Embryonic facial prominence (tissue), 1 donor: ENCODE data around the gene MARS1.
"Not testable (repeated sequence)": the region's sequence is repeated elsewhere in the genome, so short reads cannot be mapped to it uniquely, and the experiment has no call there.

Experiments used
- DNase-seq: peaks from one replicate; pipeline ENCODE4 v3.0.0-alpha.2; 2016; ENCODE audit errors: extremely low spot score

MARS1 gene

DNA sequence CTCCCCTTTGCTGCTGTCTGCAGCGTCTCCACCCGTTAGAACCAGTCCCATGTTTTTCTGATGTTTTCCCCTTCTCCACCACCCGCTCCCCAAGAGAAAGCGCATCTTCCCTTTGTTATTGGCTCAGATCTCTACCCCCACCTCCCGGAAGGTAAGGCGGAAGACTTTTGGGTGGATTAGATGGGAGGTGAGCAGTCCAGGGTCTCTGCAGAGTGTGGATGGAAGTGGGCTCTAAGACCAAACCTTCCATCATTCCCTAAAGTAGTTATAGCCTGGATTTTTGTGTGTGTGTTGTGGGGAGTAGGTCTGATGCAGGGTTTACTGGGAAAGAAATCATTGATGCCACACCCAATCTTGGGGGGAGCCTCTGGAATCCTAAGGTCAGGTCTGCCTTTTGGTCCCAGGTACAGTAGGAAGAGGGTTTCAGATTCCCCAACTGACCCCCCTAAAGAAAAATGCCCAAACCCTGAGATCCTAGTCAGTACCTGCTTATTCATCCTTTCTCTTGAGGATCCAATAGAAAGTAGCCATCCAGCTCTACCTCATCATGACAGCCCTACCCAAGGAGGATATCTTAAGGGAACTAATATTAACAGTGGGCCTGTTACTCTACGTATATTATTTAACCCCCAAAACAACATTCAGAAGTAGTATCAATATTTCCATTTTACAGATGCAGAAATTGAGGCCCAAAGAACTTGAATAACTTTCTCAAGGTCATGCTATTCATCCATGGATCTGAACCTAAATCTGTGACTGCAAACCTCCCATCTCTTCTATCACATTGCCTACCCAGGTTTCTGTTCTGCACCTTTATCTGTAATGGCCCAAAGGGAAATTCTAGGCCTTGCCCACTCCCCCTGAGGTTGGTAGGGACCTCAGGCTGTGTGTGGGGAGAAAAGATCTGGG, 63.0 kb downstream of the MARS1 start:
- no peak for DNase-seq

DNA sequence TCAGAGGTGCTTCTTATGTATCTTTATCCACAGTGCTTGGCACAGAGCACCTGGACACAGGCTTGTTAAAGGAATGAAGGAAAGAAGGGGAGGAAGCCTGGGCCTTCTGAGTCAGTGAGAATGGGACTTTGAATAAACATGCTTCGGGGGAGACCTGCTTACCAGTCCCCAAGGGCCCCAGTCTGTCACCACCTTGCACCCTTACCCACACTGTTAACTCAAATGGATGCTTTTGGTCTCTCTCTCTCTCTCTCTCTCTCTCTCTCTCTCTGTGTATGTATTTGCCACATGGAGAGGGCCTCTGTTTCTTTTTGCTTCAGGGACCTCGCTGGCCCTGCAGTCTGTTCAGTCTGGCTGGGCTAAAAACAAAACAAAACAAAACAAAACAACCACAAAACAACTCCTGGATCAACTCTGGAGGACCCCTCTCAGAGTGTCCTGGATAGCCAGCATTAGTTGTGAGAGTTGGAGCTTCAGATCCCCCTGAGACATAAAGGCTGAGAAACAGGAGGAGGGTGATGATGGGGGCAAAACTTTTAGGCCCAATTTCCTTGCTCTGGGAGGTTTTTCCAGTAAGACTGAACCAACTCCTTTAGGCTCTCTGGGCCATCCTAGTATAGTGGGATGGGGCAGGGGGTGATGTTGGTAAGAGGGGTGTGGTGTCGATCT, 63.9 kb downstream of the MARS1 start:
- no peak for DNase-seq

DNA sequence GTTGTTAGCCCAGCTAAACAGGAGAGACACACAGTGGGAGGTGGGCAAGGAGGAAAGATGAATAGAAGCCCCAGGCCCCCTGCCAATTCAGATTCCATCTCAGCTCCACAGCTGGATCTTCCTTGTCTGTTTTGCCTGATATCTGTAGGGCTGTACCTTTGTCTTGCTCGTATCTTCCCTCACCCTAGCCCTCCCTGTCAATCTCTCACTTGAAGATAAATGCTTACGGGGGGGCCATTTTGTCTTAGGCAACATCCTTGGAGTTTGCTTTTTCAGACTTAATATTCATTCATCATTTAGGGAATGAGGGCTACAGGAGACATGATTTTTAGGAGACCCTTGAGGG, 64.4 kb downstream of the MARS1 start:
- DNase-seq, result no peak

DNA sequence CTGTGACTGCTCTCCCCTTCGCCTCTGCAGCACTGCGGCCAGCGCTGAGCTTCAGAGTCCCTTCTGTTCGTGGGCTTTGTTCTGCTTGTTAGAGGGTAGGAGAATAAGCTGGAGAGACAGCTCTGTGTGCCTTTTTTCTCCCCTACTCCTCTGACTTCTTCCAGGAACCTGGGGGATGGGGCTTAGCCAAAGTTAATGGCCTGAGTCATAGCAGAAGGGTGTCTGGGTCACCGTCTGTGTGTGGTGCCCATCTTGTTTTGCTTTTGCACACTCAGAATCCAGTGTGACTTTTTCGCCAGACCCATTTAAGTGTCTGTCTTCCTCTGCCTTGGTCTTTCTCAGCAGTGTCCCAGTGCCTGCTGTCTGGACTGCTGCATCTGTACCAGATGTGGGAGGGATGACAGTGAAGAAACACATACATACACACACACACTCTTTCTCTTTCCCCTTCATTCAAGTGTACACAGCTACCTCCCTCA, 65.0 kb downstream of the MARS1 start:
- DNase-seq, result no peak

DNA sequence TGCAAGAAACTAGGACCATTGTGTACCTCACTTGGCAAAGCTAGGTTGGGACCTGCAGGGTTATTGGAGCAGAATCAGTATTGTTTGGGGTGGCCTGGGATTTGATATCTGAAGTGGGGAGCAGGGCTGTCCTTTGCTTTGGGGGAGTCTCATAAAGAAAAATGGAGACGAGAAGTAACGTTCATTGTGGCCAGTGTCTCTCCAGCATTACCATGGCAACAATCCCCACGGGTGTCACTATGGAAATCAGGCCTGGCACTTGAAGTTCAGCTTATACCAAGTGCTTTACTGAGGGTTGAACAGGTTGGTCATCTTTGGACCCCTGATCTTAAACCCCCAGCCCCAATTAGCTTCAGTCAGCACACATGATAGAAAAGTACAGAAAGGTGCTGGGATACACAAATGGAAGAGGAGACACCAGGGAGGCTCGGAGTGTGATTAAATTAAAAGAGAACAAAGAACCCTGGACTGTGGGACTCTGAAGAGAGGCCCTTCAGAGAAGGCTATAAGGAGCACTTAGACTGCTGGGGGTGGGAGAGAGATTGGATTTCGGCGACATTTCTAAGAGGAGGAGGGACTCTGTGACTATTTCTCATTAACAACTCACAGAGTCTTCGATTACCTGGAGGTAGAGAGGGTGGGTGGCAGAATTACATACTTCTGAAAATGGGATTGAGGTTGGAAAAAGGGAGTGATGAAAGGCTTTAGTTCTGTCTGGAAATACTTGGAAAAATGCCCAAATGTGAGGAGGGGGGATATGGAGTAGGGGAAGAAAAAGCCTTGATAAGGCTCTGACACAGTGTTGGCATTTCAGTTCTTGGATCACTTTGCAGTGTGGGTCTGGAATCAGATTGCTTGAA, 65.7 kb downstream of the MARS1 start:
- DNase-seq, result no peak

DNA sequence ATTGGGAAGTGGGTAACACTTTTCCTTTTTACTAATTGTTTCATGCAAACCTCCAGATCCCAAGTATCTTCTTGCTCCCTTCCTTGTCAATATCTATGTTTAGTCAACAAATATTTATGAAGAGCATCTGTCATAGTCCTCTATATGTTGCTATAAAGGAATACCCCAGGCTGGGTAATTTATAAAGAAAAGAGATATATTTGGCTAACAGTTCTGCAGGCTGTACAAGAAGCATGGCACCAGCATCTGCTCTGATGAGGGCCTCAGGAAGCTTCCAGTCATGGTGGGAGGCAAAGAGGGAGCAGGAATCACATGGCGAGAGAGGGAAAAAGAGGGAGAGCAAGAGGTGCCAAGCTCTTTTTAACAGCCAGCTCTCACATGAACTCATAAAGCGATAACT, 66.6 kb downstream of the MARS1 start:
- DNase-seq, result no peak

DNA sequence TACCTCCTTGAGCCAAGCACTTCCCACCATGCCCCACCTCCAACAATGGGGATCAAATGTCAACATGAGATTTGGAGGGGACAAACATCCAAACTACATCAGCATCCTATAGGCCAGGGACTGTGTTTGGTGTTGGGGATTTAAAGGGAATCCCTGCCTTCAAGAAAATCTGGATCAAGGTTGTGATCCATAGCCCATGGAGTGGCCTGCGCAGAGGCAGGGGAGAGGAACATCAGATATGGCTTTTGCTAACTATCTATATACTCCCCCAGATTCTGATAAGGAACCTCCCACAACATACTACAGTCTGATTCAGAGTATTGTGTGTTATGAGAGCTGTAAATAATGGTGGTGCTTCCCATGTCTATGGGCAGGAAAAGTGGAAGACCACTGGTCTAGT, 67.0 kb downstream of the MARS1 start:
- DNase-seq, result no peak

DNA sequence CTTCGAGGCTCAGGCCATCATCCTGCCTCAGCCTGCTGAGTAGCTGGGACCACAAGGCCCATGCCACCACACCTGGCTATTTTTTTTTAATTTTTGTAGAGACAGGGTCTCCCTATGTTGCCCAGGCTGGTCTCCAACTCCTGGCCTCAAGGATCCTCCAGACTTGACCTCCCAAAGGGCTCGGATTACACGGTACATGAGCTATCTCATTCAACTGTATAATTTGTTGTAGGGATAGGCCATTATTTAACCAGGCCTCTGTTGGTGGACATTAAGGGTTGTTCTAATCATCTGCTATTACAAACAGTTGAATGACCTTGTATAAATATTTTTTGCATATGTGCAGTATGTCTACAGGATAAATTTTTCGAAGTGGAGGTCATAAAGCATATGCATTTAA, 71.0 kb downstream of the MARS1 start:
- DNase-seq, result no peak

DNA sequence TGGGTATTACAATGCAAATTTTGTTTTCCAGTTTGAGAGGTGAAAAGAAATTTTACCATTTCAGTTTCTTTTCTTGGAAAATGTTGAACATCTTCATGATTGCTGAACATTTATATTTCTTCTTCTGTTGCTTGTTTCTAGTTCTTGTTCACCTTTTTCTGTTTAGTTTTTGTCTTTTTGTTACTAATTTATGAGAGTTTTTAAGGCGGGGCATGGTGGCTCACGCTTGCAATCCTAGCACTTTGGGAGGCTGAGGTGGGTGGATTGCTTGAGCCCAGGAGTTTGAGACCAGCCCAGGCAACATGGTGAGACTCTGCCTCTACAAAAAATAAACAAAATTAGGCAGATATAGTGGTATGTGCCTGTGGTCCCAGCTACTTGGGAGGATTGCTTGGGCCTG, 72.6 kb downstream of the MARS1 start:
- no peak for DNase-seq

DNA sequence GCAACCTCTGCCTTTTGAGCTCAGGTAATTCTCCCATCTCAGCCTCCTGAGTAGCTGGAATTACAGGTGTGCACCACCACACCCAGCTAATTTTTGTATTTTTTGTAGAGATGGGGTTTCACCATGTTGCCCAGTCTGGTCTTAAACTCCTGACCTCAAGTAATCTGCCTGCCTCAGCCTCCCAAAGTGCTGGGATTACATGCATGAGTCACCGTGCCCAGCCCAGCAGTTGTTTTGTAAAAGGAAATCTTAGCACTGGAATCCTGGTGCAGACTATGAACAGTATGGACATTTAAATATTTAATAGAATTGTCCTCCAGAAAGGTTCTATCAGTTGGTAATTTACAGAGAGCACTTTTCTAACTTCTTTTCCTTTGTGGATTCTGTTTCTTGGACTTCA, 73.2 kb downstream of the MARS1 start:
- not testable (repeated sequence) for DNase-seq

DNA sequence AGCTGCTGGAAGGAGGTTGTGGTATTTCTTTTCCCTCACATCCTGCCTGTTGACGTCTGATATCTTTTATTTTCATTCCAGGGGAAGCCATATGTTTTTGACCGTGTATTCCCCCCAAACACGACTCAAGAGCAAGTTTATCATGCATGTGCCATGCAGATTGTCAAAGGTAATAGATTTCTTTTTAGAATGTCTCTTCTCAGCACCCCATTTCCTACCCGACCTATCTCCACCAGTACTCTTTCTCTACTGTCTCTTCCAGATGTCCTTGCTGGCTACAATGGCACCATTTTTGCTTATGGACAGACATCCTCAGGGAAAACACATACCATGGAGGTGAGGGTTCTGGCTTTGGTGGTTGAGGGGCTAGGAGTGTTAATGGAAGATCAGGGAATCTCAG, 75.5 kb downstream of the MARS1 start:
- no peak for DNase-seq

DNA sequence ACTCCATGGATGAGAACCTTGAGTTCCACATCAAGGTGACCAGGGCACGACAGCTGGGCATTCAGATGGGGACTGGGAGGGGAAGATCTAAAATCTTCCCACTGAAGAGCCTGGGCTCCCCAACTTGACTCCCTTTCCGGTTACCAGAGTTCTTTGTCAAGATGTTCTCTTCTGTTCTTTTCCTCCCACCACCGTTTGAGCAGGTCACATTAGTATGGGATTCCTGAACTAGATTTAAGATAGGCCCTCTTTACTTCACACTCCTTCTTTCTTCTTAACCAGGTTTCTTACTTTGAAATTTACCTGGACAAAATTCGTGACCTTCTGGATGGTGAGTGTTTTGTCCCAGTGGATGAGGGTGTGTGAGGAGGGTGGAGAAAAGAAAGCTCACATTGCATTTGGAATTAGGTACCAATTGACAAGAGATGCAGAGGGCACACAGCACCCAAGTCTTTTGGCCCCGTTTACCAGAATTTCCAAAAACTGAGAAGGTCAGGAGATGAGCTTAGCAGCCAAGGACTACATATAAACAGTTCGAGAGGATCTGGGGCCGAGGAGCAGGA, 76.4 kb downstream of the MARS1 start:
- DNase-seq, result no peak
